Ascending aorta (tissue), 2 donors: ENCODE measurements around the gene RARA. TPM values are rescaled to one million over a fixed set of nuclear protein-coding genes. Genes with fewer than 3 reads are reported as not detected.

Experiments
- DNase-seq, 2 donors: peaks; one replicate each; pipeline ENCODE4 v3.0.0-alpha.2; 2019; ENCODE audit warnings: low spot score in 2 of 2
- H3K27ac ChIP-seq, 2 donors: fragments of 200-600 bp; sonication (generic); one replicate each; pipeline ENCODE4 v1.5.1; 2016 to 2017; ENCODE audit warnings: mild to moderate bottlenecking in 1 of 2
- H3K27me3 ChIP-seq: fragments of 200-600 bp; sonication (generic); one replicate; pipeline ENCODE4 v1.5.1; 2017
- H3K36me3 ChIP-seq, 2 donors: fragments of 200-600 bp; sonication (generic); one replicate each; pipeline ENCODE4 v1.5.1; 2016
- H3K4me1 ChIP-seq, 2 donors: fragments of 200-600 bp; sonication (generic); one replicate each; pipeline ENCODE4 v1.5.1; 2016 to 2017; ENCODE audit warnings: mild to moderate bottlenecking in 1 of 2
- H3K4me3 ChIP-seq, 2 donors: fragments of 200-600 bp; sonication (generic); one replicate each; pipeline ENCODE4 v1.5.1; 2016 to 2017; ENCODE audit warnings: mild to moderate bottlenecking in 1 of 2
- H3K9me3 ChIP-seq, 2 donors: fragments of 200-600 bp; sonication (generic); one replicate each; pipeline ENCODE4 v1.5.1; 2016
- intact Hi-C: fragments of 100-400 bp; cut with DNase I; formaldehyde crosslinking; loops from one replicate; pipeline ENCODE4 v1.15.1; 2023
- total RNA-seq: library from RNA; depleted of rRNA; stranded (reverse); fragments of >200 nt; gene quantifications from one replicate; pipeline ENCODE4 v1.1.0, GENCODE V29; 2016
- TF ChIP-seq, protein P1 (sequence below), 3 experiments: fragments of 200-600 bp in 2 of 3; fragments of 450-650 bp in 1 of 3; sonication (generic) in 2 of 3; IDR thresholded peaks; one replicate each; pipeline ENCODE4 v1.5.1; 2016 to 2019; ENCODE audit warnings: antibody characterized with exemption in 3 of 3, mild to moderate bottlenecking in 1 of 3, moderate library complexity in 1 of 3

The RARA gene
- total RNA-seq, 1 donor from 2014 or later = 77.3 TPM

DNA sequence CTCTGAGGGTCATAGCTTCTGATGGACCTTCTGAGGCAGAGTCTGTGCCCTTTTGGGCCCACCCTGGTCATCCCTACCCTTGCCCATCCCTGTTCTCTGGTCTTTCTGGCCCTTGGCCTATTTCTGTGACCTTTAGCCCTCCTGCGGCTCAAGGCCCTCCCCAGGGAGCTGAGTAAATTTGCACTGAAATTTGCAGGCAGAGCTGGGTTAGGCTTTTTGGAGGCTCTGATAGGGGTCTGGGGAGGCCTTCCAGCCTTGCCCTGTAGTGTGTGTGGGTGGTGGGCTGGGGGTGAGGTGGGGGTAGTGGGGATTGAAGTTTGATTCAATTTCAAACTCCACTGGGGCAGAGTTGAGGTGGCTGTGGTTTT, 17.8 kb downstream of the RARA start:
- Histone ChIP-seq H3K9me3 (no peaks in the 10 kb centered on the region), H3K4me1 (peaks cover 57 to 87% of the 10 kb centered on the region in 2 donors), H3K27me3 (no peaks in the 10 kb centered on the region), H3K27ac (peak overlapping the region; percentile 90 to 91), H3K36me3 (no peaks in the 10 kb centered on the region), H3K4me3 (peak overlapping the region in 1 of 2 donors; percentile 29)
- intact Hi-C loops = no loop called here
- DNase-seq = no peak
- TF ChIP-seq, protein P1, sequence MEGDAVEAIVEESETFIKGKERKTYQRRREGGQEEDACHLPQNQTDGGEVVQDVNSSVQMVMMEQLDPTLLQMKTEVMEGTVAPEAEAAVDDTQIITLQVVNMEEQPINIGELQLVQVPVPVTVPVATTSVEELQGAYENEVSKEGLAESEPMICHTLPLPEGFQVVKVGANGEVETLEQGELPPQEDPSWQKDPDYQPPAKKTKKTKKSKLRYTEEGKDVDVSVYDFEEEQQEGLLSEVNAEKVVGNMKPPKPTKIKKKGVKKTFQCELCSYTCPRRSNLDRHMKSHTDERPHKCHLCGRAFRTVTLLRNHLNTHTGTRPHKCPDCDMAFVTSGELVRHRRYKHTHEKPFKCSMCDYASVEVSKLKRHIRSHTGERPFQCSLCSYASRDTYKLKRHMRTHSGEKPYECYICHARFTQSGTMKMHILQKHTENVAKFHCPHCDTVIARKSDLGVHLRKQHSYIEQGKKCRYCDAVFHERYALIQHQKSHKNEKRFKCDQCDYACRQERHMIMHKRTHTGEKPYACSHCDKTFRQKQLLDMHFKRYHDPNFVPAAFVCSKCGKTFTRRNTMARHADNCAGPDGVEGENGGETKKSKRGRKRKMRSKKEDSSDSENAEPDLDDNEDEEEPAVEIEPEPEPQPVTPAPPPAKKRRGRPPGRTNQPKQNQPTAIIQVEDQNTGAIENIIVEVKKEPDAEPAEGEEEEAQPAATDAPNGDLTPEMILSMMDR (IDR thresholded peaks at IDR 0.05) = no peak

DNA sequence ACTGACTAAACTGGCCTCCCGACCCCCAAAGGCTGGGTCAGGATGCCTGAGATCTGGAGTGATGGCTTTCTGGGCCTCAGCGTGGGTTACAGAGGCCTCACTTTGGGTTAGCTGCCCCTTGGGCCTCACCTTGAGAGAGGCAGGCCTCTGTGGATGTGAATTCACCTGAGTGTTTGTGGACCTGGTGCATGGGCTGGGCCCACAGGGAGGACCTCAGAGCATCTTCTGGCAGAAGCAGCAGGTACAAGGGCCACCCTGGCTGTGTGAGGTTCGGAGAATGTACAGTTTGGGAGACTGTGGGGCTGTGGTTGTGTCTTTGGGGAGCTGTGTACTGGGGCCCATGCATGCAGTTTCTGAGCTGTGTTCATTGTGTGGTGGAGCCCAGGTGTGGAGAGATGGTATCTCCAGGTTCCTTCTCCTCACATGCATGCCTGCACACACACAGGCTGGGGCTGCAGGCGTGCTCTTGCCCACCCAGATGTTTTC, 18.3 kb downstream of the RARA start:
- DNase-seq = no peak
- Histone ChIP-seq H3K27ac (peak overlapping the region; percentile 90 to 91), H3K27me3 (no peaks in the 10 kb centered on the region), H3K9me3 (no peaks in the 10 kb centered on the region), H3K4me1 (peaks cover 57 to 86% of the 10 kb centered on the region in 2 donors), H3K4me3 (no peak overlapping the region), H3K36me3 (no peaks in the 10 kb centered on the region)
- intact Hi-C loops = no loop called here
- TF ChIP-seq, protein P1 (IDR thresholded peaks at IDR 0.05) = no peak

DNA sequence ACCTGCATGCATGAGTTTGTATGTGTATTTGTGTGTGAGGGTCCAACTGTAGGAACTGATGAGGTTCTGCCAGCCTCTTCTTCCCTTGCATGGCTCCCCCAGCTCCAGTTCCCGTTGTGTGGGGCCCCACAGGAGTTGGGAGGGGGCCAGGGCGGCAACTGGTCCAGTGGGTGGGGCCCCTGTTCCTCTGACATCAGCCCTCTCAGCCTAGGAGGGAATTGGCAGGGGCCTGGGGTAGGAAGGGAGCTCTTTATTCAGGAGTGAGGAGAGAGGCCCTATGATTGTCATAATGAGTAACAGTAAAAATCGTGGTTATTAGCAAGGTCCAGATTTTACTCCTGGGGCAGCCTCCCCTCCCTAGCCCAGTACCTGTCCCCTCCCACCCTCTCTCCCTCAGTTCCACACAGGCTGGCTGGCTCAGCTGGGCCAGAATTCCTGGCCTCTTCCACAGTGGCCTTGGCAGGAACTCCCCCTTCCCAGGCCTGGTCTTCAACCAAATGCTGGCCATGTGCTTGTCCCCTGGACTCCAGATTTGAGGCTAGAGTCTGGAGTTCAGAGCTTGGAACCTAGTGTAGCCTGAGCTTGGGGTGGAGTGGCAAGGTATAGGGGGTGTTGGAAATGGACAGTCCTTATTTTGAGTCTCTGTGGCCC, 18.9 kb downstream of the RARA start:
- Histone ChIP-seq H3K9me3 (no peaks in the 10 kb centered on the region), H3K27ac (peak overlapping the region; percentile 49 to 91), H3K4me3 (no peak overlapping the region), H3K4me1 (peaks cover 61 to 86% of the 10 kb centered on the region in 2 donors), H3K36me3 (no peaks in the 10 kb centered on the region), H3K27me3 (no peaks in the 10 kb centered on the region)
- intact Hi-C loops = no loop called here
- no peak for DNase-seq
- TF ChIP-seq, protein P1 (IDR thresholded peaks at IDR 0.05) = no peak

DNA sequence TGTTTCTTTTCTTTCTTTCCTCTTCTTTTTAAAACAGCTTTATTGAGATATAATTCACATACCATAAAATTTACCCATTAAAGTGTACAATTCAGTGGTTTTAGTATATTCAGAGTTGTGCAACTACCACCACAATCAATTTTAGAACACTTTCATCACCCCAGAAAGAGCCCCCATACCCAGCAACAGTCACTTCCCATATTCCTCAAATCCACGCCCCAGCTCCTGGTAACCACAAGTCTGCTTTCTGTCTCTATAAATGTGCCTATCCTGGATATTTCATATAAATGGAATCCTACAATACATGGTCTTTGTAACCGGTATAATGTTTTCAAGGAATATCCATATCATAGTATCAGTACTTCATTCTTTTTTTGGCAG, 19.4 kb downstream of the RARA start:
- H3K9me3 ChIP-seq = no peaks in the 10 kb centered on the region
- H3K4me3 ChIP-seq = no peak overlapping the region
- no peaks in the 10 kb centered on the region for H3K27me3 ChIP-seq
- H3K27ac ChIP-seq = peak overlapping the region; percentile 49 to 91
- TF ChIP-seq, protein P1 (IDR thresholded peaks at IDR 0.05) = no peak
- DNase-seq = no peak
- intact Hi-C loops = no loop called here
- H3K36me3 ChIP-seq = no peaks in the 10 kb centered on the region
- H3K4me1 ChIP-seq = peaks cover 58 to 86% of the 10 kb centered on the region in 2 donors

DNA sequence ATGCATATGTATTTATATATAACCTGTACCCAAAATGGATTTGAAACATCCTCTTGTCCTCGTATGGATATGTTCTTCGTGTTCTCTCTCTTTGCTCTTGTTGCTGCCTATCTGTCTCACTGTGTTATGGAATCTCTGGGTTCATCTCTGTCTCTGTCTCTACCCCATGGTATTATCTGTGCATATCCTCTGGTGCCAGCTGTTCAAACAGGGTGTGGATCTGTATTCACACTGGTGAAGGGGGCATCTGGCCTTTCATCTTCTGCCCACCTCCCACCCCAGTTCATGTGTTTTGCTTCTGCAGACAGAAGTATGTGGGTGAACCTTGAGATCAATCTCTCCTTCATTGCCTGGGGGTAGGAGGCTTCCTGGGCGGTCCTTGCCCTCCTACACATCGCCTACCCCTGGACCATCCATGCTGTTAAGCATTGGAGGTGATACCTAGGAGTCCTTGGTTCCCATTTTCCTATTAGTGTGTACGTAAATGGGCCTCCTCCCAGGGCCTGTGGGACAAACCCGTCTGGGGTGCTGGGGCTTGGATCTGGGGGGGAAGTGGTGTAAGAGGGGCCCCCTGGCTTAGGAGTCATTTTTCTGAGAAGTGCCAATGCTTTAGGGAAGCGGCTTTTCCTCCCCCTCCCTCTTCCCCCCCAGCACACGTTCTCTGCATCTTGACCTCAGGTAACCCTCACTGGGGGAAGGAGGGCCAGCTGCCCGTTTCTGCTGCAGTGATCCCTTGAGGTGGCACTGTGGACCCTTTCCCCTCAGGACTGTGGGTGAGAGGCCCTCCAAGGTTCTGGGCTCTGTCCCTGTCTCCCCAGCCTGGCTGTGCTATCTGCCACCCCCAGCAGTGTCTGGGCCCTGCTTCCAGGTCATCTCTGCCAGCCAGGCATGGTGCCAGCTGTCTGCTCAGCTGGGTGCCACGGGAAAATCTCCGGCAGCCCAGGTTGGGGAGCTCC, 21.1 kb downstream of the RARA start:
- peaks cover 63 to 89% of the 10 kb centered on the region in 2 donors for H3K4me1 ChIP-seq

More for the DNA sequence above, 21.1 kb downstream of the RARA start:
- DNase-seq = peak in 1 of 2 donors; percentile 77
- intact Hi-C loops = no loop called here
- no peaks in the 10 kb centered on the region for H3K36me3 ChIP-seq
- no peaks in the 10 kb centered on the region for H3K9me3 ChIP-seq
- TF ChIP-seq, protein P1 (IDR thresholded peaks at IDR 0.05) = no peak
- peak overlapping the region in 1 of 2 donors; percentile 2 for H3K4me3 ChIP-seq
- H3K27ac ChIP-seq = peak overlapping the region; percentile 82
- H3K27me3 ChIP-seq = no peaks in the 10 kb centered on the region
